Liver (tissue), 9 donors: Measurements from ENCODE around the gene ZNF232. TPM values are rescaled to one million over a fixed set of nuclear protein-coding genes. Genes with fewer than 3 reads are reported as not detected.
"Not testable (repeated sequence)": the region's sequence is repeated elsewhere in the genome, so short reads cannot be mapped to it uniquely, and the experiment has no call there.

ENCODE experiments used
- DNase-seq: peaks from one replicate; pipeline ENCODE4 v3.0.0-alpha.2; 2017; ENCODE audit warnings: low spot score
- H3K27ac ChIP-seq, 2 donors: one replicate each; pipeline ENCODE4 v1.7.0; 2013; ENCODE audit warnings: inconsistent platforms in 2 of 2, low read length in 2 of 2, control low read depth in 1 of 2, low read depth in 1 of 2, mild to moderate bottlenecking in 1 of 2
- H3K27me3 ChIP-seq, 4 donors: one replicate each; pipeline versions ENCODE4 v1.6.1 to v1.7.0; 2013; ENCODE audit warnings: low read length in 3 of 4, inconsistent platforms in 1 of 4, mild to moderate bottlenecking in 1 of 4, moderate library complexity in 1 of 4; ENCODE audit not compliant: control insufficient read depth in 4 of 4, insufficient read depth in 4 of 4
- H3K36me3 ChIP-seq, 4 donors: one replicate each; pipeline versions ENCODE4 v1.6.1 to v1.7.0; 2013; ENCODE audit warnings: low read length in 3 of 4, mild to moderate bottlenecking in 3 of 4, low read depth in 1 of 4, moderate library complexity in 1 of 4; ENCODE audit not compliant: control insufficient read depth in 4 of 4, insufficient read depth in 3 of 4
- H3K4me1 ChIP-seq, 4 donors: one replicate each; pipeline versions ENCODE4 v1.6.1 to v1.7.0; 2013; ENCODE audit warnings: low read length in 3 of 4, mild to moderate bottlenecking in 3 of 4, moderate library complexity in 1 of 4; ENCODE audit not compliant: control insufficient read depth in 4 of 4, insufficient read depth in 4 of 4
- H3K4me3 ChIP-seq, 3 donors: one replicate each; pipeline versions ENCODE4 v1.6.1 to v1.7.0; 2013; ENCODE audit warnings: low read length in 3 of 3, control low read depth in 1 of 3, low read depth in 1 of 3, mild to moderate bottlenecking in 1 of 3
- H3K9ac ChIP-seq, 2 donors: one replicate each; pipeline ENCODE4 v1.7.0; 2013; ENCODE audit warnings: low read length in 2 of 2, mild to moderate bottlenecking in 2 of 2, moderate library complexity in 2 of 2, control low read depth in 1 of 2, low read depth in 1 of 2
- H3K9me3 ChIP-seq, 4 donors: one replicate each; pipeline versions ENCODE4 v1.6.1 to v1.7.0; 2013; ENCODE audit warnings: low read length in 3 of 4; ENCODE audit not compliant: control insufficient read depth in 4 of 4
- FOXA2 ChIP-seq: IDR thresholded peaks from 2 replicates; pipeline ENCODE4 v1.6.1; 2016; ENCODE audit warnings: antibody characterized with exemption
- HNF4A ChIP-seq, 2 donors: conservative IDR thresholded peaks; 2 replicates each; pipeline ENCODE4 v1.6.1; 2016; ENCODE audit warnings: antibody characterized with exemption in 2 of 2, mild to moderate bottlenecking in 2 of 2
- HNF4G ChIP-seq: IDR thresholded peaks from 2 replicates; pipeline ENCODE4 v1.6.1; 2016; ENCODE audit warnings: antibody characterized with exemption
- JUND ChIP-seq, 2 donors: IDR thresholded peaks; 2 replicates each; pipeline ENCODE4 v1.6.1; 2016; ENCODE audit warnings: antibody characterized with exemption in 2 of 2
- MAX ChIP-seq: IDR thresholded peaks from 2 replicates; pipeline ENCODE4 v1.6.1; 2016; ENCODE audit warnings: antibody characterized with exemption
- NR2F2 ChIP-seq: IDR thresholded peaks from 2 replicates; pipeline ENCODE4 v1.6.1; 2016; ENCODE audit warnings: antibody characterized with exemption
- RXRA ChIP-seq, 2 donors: IDR thresholded peaks; 2 replicates each; pipeline ENCODE4 v1.6.1; 2017 to 2018; ENCODE audit warnings: antibody characterized with exemption in 2 of 2, mild to moderate bottlenecking in 1 of 2
- SP1 ChIP-seq: IDR thresholded peaks from 2 replicates; pipeline ENCODE4 v1.6.1; 2018; ENCODE audit warnings: antibody characterized with exemption, mild to moderate bottlenecking
- YY1 ChIP-seq: IDR thresholded peaks from 2 replicates; pipeline ENCODE4 v1.6.1; 2016; ENCODE audit warnings: antibody characterized with exemption, mild to moderate bottlenecking
- ZBTB33 ChIP-seq: IDR thresholded peaks from 2 replicates; pipeline ENCODE4 v1.6.1; 2016; ENCODE audit warnings: antibody characterized with exemption
- WGBS: extraction: QIAGEN DNeasy Blood & Tissue Kit; methylation state at CpG from one replicate; pipeline ENCODE4 v1.1.7; 2013; 5-methylcytosine and 5-hydroxymethylcytosine counted together
- polyA plus RNA-seq, 2 donors: library from polyadenylated mRNA; stranded (reverse) in 1 of 2; unstranded in 1 of 2; fragments of 200-250 nt in 1 of 2; fragments of >200 nt in 1 of 2; fragmentation: Nextera tagmentation in 1 of 2; extraction: Ambion mirVana in 1 of 2; gene quantifications; one replicate each; pipeline versions ENCODE4 v1.2.1 to v1.2.3, GENCODE V29; 2013 to 2015
- total RNA-seq, 2 donors: library from RNA; depleted of rRNA; stranded (reverse); fragments of >200 nt; gene quantifications; one replicate each; pipeline ENCODE4 v1.2.3, GENCODE V29; 2014
- TF ChIP-seq, protein P1 (sequence below): fragments of 150-350 bp; IDR thresholded peaks from 2 replicates; pipeline ENCODE4 v1.5.1; 2017; ENCODE audit warnings: improper control_type of control experiment, low read depth, low read length; ENCODE audit not compliant: missing input control
- TF ChIP-seq, protein P2 (sequence below): IDR thresholded peaks from 2 replicates; pipeline ENCODE4 v1.6.1; 2016; ENCODE audit warnings: antibody characterized with exemption
- donor health status: healthy.
- donor health status: healthy.
- donor health status: healthy.
- donor health status: healthy.
- donor health status: healthy.

The ZNF232 gene
- total and polyA plus RNA-seq, 4 donors: 2.5 to 4.0 (median 3.0) TPM

GRCh38 chr17:5126719-5127488 is 15.2 kb upstream of the ZNF232 start:
- Histone ChIP-seq H3K4me3 (no peak overlapping the region), H3K9ac (no peak overlapping the region), H3K4me1 (peaks cover 0 to 6% (median 4%) of the 10 kb centered on the region in 4 donors), H3K27ac (no peak overlapping the region), H3K9me3 (peaks cover 0 to 3% (median 1%) of the 10 kb centered on the region in 4 donors), H3K27me3 (peaks cover 0 to 2% (median 0%) of the 10 kb centered on the region in 4 donors), H3K36me3 (no peaks in the 10 kb centered on the region)
- no peak for TF ChIP-seq SP1
- no peak for TF ChIP-seq MAX
- TF ChIP-seq, protein P1, sequence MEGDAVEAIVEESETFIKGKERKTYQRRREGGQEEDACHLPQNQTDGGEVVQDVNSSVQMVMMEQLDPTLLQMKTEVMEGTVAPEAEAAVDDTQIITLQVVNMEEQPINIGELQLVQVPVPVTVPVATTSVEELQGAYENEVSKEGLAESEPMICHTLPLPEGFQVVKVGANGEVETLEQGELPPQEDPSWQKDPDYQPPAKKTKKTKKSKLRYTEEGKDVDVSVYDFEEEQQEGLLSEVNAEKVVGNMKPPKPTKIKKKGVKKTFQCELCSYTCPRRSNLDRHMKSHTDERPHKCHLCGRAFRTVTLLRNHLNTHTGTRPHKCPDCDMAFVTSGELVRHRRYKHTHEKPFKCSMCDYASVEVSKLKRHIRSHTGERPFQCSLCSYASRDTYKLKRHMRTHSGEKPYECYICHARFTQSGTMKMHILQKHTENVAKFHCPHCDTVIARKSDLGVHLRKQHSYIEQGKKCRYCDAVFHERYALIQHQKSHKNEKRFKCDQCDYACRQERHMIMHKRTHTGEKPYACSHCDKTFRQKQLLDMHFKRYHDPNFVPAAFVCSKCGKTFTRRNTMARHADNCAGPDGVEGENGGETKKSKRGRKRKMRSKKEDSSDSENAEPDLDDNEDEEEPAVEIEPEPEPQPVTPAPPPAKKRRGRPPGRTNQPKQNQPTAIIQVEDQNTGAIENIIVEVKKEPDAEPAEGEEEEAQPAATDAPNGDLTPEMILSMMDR: no peak
- TF ChIP-seq, protein P2, sequence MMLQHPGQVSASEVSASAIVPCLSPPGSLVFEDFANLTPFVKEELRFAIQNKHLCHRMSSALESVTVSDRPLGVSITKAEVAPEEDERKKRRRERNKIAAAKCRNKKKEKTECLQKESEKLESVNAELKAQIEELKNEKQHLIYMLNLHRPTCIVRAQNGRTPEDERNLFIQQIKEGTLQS: no peak
- TF ChIP-seq JUND (IDR thresholded peaks at IDR 0.05): no peak
- TF ChIP-seq NR2F2: no peak
- no peak for TF ChIP-seq YY1
- no peak for TF ChIP-seq HNF4A (conservative IDR thresholded peaks at IDR 0.05)
- TF ChIP-seq HNF4G: no peak
- TF ChIP-seq FOXA2: no peak
- no peak for TF ChIP-seq RXRA (IDR thresholded peaks at IDR 0.05)
- TF ChIP-seq ZBTB33: no peak
- peak; percentile 16 for DNase-seq
- WGBS: 76% methylated on average over 17 of the region's 17 CpGs

- not testable (repeated sequence) for H3K9me3 ChIP-seq, H3K9ac ChIP-seq, H3K27ac ChIP-seq, H3K27me3 ChIP-seq, H3K4me3 ChIP-seq, DNase-seq, H3K4me1 ChIP-seq, H3K36me3 ChIP-seq
- WGBS: 84% methylated on average over 7 of the region's 7 CpGs
These were observed 13.2 kb upstream of the ZNF232 start for GRCh38 chr17:5124896-5125295.

DNA sequence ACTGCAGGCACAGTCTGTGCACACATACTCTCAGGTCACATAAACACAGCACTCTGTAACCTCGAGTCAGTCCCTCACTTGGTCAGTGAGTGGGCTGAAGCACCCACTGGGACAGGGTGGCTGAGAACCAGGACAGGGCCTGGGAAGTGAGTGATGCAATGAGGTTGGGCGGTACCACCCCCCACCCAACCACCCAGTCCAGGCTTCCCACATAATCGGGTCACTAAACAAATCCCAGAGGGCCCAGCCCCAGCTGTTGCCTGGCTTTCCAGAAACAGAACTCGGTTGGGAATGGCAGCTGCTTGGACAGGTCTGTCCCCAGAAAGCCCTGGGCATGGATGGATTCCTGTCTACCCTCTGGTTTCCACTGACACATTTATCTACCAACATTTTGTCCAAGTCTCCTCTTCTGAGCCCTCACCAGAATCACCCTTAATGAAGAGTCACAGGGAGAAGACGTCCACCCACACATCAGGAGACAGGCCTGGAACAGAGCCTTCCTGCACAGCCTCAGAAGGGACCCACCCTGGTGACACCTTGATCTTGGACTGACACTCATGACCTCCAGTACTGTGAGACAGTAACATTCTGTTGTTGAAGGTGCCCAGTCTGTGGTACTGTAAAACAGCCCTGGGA is 12.6 kb upstream of the ZNF232 start:
- H3K9ac ChIP-seq, H3K4me3 ChIP-seq, H3K27ac ChIP-seq, H3K9me3 ChIP-seq, H3K27me3 ChIP-seq, H3K36me3 ChIP-seq, H3K4me1 ChIP-seq: not testable (repeated sequence)
- peak; percentile 13 for DNase-seq
- 76% methylated on average over 5 of the region's 5 CpGs for WGBS
